RWPE2 (cell line): Measurements from ENCODE around the gene OXER1.
A peak's percentile ranks its signal among the peaks of the same experiment; 100 is the strongest.

Experiments
- ATAC-seq: fragments of 200-7000 bp; cut with Tn5 transposase; 3 replicates; pipeline ENCODE4 v1.9.1; 2021; ENCODE audit warnings: low read depth
- DNase-seq: peaks from one replicate; pipeline ENCODE4 v3.0.0-alpha.2; 2020; ENCODE audit warnings: low spot score
- H3K27ac ChIP-seq: fragments of 450-650 bp; 2 replicates; pipeline ENCODE4 v1.5.1; 2017; ENCODE audit warnings: mild to moderate bottlenecking; ENCODE audit not compliant: poor library complexity, severe bottlenecking
- H3K27me3 ChIP-seq: fragments of 250-450 bp; sonication (Bioruptor Pico); 2 replicates; pipeline ENCODE4 v1.5.1; 2021; ENCODE audit warnings: mild to moderate bottlenecking, moderate library complexity; ENCODE audit not compliant: insufficient read depth, poor library complexity, severe bottlenecking
- H3K36me3 ChIP-seq: fragments of 250-450 bp; sonication (Bioruptor Pico); 2 replicates; pipeline ENCODE4 v1.5.1; 2020; ENCODE audit warnings: low read depth, mild to moderate bottlenecking, moderate library complexity
- H3K4me1 ChIP-seq: fragments of 250-450 bp; sonication (Bioruptor Pico); 2 replicates; pipeline ENCODE4 v1.5.1; 2021; ENCODE audit warnings: mild to moderate bottlenecking, moderate library complexity; ENCODE audit not compliant: insufficient read depth, poor library complexity, severe bottlenecking
- H3K4me3 ChIP-seq: fragments of 250-450 bp; sonication (Bioruptor Pico); 2 replicates; pipeline ENCODE4 v1.5.1; 2021; ENCODE audit warnings: mild to moderate bottlenecking, moderate library complexity; ENCODE audit not compliant: severe bottlenecking
- H3K9me3 ChIP-seq: fragments of 250-450 bp; sonication (Bioruptor Pico); 2 replicates; pipeline ENCODE4 v1.5.1; 2021; ENCODE audit warnings: mild to moderate bottlenecking, moderate library complexity; ENCODE audit not compliant: severe bottlenecking
- TF ChIP-seq, protein P1 (sequence below): fragments of 450-650 bp; IDR thresholded peaks from one replicate; pipeline ENCODE4 v1.5.1; 2017; ENCODE audit warnings: mild to moderate bottlenecking, moderate library complexity; ENCODE audit not compliant: poor library complexity, severe bottlenecking

The OXER1 gene, protein sequence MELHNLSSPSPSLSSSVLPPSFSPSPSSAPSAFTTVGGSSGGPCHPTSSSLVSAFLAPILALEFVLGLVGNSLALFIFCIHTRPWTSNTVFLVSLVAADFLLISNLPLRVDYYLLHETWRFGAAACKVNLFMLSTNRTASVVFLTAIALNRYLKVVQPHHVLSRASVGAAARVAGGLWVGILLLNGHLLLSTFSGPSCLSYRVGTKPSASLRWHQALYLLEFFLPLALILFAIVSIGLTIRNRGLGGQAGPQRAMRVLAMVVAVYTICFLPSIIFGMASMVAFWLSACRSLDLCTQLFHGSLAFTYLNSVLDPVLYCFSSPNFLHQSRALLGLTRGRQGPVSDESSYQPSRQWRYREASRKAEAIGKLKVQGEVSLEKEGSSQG

DNA sequence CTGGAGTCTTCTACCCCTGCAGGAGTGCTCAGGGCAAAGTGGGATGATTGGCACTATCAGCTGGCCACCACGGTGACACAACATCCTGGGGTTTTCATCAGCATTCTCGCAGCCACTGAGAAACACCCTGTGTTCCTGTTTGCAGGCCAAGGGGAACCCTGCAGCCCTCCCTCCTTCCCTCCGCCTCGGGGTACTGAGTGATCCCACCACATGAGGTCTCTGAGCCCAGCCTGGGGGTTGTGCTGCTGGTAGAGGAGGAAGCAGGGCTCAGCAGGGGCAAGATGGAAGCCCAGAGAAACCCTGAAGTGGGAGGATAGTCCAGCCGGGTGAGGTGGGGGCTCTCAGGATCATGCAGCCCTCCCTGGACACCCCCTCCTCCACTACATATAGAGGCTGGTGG is at the start of gene OXER1:
TSS of gene OXER1 (minus strand) at position 40 of the 400 bp plus-strand sequence. CDS start 73 bp downstream, outside the sequence.
- TF ChIP-seq, protein P1, sequence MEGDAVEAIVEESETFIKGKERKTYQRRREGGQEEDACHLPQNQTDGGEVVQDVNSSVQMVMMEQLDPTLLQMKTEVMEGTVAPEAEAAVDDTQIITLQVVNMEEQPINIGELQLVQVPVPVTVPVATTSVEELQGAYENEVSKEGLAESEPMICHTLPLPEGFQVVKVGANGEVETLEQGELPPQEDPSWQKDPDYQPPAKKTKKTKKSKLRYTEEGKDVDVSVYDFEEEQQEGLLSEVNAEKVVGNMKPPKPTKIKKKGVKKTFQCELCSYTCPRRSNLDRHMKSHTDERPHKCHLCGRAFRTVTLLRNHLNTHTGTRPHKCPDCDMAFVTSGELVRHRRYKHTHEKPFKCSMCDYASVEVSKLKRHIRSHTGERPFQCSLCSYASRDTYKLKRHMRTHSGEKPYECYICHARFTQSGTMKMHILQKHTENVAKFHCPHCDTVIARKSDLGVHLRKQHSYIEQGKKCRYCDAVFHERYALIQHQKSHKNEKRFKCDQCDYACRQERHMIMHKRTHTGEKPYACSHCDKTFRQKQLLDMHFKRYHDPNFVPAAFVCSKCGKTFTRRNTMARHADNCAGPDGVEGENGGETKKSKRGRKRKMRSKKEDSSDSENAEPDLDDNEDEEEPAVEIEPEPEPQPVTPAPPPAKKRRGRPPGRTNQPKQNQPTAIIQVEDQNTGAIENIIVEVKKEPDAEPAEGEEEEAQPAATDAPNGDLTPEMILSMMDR: no peak
- DNase-seq (no peak), ATAC-seq (no peak)
- no peaks in the 10 kb centered on the region for H3K36me3 ChIP-seq
- no peaks in the 10 kb centered on the region for H3K27me3 ChIP-seq
- no peak within 1 kb of the TSS for H3K27ac ChIP-seq
- H3K4me3 ChIP-seq: no peak within 1 kb of the TSS
- no peaks in the 10 kb centered on the region for H3K4me1 ChIP-seq
- H3K9me3 ChIP-seq: no peaks in the 10 kb centered on the region

DNA sequence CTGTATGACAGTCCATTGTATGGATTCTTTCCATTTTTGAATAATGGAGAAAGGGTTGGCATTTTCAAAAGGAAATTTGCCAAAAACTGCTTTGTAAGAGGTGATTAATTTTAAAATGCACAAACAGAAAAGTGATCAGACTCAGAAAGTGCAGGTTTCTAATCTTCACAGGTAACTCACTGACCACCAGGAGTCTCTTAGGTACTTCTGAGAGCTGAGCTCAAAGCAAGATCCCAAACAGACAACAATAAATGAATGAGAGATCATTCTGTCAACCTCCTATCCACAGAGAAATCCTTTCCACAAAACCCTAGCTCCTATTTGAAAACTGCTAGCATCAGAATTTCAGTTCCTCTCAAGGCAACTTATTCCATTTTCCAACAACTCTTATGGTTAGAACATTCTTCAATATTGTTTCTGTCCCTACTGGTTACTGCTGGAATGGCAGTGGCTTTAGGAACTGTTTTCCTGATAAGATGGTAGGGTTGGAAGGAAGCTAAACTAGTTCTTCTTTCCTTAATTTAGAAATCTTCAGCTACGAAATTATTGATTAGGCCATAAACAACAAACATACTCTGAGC is 49.1 kb upstream of the OXER1 start:
- TF ChIP-seq, protein P1: peak; percentile 56
- no peaks in the 10 kb centered on the region for H3K9me3 ChIP-seq
- H3K4me3 ChIP-seq: no peak overlapping the region
- no peaks in the 10 kb centered on the region for H3K27me3 ChIP-seq
- no peak for ATAC-seq
- no peak overlapping the region for H3K27ac ChIP-seq
- H3K4me1 ChIP-seq: no peaks in the 10 kb centered on the region
- no peak for DNase-seq
- H3K36me3 ChIP-seq: no peaks in the 10 kb centered on the region

DNA sequence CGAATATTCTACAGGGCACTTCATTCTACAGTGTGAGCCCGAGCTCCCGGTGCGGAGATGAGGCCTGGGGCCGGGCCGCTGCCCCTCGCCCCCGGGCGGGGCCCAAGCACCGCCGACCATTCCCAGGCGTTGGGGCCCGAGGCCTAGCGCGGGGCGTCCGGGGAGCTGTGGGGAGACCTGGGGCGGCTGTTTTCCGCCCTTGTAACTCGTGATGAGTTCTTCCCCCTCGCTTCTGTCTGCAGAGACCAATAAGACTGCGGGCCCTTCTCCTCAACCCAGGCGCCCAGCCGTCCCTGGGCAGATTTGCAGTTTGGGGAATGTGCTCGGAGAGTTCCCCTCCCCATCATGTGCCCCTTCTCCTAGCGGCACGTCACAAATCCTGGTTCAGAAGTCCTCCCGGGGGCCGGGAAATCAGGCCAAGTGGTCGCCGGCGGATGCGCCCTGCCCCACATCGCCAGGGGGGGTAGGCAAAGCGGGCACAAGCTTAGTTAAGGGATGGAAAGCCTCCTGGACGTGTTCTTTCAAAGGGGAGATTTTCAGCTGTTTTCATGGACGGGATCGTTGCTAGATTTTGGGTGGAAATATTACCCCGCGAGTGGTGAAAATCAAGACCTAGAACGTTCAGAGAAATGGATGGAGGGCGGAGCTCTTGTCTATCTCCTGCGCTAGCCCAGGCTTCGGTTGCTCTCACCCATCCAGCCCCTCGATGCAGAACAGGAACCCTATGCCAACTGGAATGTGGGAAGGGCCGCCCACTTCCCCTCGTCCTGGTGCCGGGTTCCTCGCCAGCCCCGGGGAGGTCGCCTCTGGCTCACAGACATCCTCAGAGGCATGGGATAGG is 47.3 kb upstream of the OXER1 start:
- ATAC-seq (no peak; the same call in 2 of the 3 replicates), DNase-seq (no peak)
- TF ChIP-seq, protein P1: no peak

DNA sequence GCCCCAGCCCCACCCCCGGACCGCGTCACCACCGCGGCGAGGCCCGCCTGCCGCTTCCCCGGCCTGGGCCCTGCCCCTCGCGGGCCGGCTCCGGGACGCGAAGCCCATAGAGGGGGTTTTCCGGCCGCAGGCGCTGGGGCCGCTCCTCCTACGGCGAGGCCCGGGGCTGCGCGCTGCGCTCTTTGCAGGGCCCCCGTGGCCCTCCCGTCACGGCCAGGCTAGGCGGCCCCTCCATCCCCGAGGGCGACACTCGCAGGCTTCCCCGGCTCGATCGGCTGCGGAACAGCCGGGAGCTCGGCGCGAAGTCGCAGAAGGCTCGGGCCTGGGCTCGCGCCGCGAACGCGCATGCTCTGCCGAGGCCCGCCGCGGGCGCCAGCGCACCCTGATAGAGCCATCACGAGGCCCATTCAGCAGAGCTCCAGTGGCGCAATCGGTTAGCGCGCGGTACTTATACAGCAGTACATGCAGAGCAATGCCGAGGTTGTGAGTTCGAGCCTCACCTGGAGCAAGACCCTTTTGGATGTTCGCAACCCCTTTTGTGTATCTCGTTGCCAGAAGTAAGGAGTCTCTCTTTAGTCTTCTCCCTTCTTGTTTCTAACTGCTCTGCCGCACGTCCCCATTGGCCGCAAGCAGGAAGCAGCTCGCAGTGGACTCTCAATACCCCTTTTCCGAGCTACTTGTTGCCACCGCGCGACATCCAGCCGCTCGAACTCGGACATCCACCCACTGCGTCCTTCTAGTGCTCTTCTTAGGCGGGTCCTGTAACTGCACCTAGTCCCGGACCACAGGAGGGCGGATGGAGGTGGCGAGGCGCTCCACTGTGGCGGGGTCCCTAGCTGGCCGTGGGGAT is 46.4 kb upstream of the OXER1 start:
- DNase-seq: peak; percentile 89
- Histone ChIP-seq H3K9me3 (no peaks in the 10 kb centered on the region), H3K27ac (peak overlapping the region; percentile 84), H3K36me3 (no peaks in the 10 kb centered on the region), H3K4me1 (no peaks in the 10 kb centered on the region), H3K4me3 (peak overlapping the region; percentile 69), H3K27me3 (no peaks in the 10 kb centered on the region)
- TF ChIP-seq, protein P1: peak; percentile 25
- ATAC-seq: peak; percentile 78

More for the DNA sequence above, 47.3 kb upstream of the OXER1 start:
- Histone ChIP-seq H3K27me3 (no peaks in the 10 kb centered on the region), H3K4me3 (peak overlapping the region; percentile 69), H3K4me1 (no peaks in the 10 kb centered on the region), H3K36me3 (no peaks in the 10 kb centered on the region), H3K9me3 (no peaks in the 10 kb centered on the region), H3K27ac (peak overlapping the region; percentile 84)
